Panc1 (cell line): ENCODE results near the gene PPIE. TPM values are rescaled to one million over a fixed set of nuclear protein-coding genes. Genes with fewer than 3 reads are reported as not detected.

ENCODE experiments used
- ATAC-seq: fragments of 200-7000 bp; cut with Tn5 transposase; 2 replicates; pipeline ENCODE4 v1.9.1; 2020; ENCODE audit warnings: mild to moderate bottlenecking, moderate library complexity
- BruUV-seq: library from RNA; stranded (reverse); fragments of 400-500 nt; replicated peaks from 2 replicates; lab custom pipeline; 2021; lab: Mats Ljungman, UMichigan
- CTCF ChIA-PET: fragments of 300-600 bp; sonication (Branson Sonifier 250); formaldehyde crosslinking; loops from one replicate; lab custom pipeline; 2022; ENCODE audit warnings: antibody characterized with exemption; lab: Charles Lee
- POLR2A ChIA-PET: fragments of 300-600 bp; sonication (Branson Sonifier 250); formaldehyde crosslinking; loops from one replicate; lab custom pipeline; 2022; ENCODE audit warnings: antibody characterized with exemption; lab: Charles Lee
- DNase-seq: peaks from one replicate; pipeline ENCODE4 v3.0.0-alpha.2; 2010; ENCODE audit warnings: low read depth, low spot score
- H3K27ac ChIP-seq: 2 replicates; pipeline ENCODE4 v1.5.1; 2011; ENCODE audit warnings: mild to moderate bottlenecking, low read length, inconsistent platforms
- H3K27me3 ChIP-seq: fragments of 200-500 bp; sonication (Bioruptor generic); 2 replicates; pipeline ENCODE4 v1.6.0; 2014; ENCODE audit warnings: low read length, inconsistent platforms; ENCODE audit not compliant: control insufficient read depth, insufficient read depth
- H3K36me3 ChIP-seq: fragments of 200-500 bp; sonication (Bioruptor generic); 2 replicates; pipeline ENCODE4 v1.5.1; 2014; ENCODE audit warnings: inconsistent platforms, mild to moderate bottlenecking, low read length, moderate library complexity; ENCODE audit not compliant: control insufficient read depth, insufficient read depth
- H3K4me1 ChIP-seq: 2 replicates; pipeline ENCODE4 v1.5.1; 2011; ENCODE audit warnings: inconsistent platforms, mild to moderate bottlenecking, low read length, moderate library complexity; ENCODE audit not compliant: control insufficient read depth, insufficient read depth
- H3K4me3 ChIP-seq, 2 experiments: 2 replicates each; pipeline ENCODE4 v1.5.1; 2011 to 2012; ENCODE audit warnings: low read depth in 2 of 2, low read length in 2 of 2, mild to moderate bottlenecking in 2 of 2, inconsistent platforms in 1 of 2, moderate library complexity in 1 of 2
- H3K9me3 ChIP-seq: fragments of 200-500 bp; sonication (Bioruptor generic); 2 replicates; pipeline ENCODE4 v1.5.1; 2014; ENCODE audit warnings: low read depth, mild to moderate bottlenecking, inconsistent platforms, low read length, moderate library complexity; ENCODE audit not compliant: control insufficient read depth, insufficient read depth
- POLR2AphosphoS5 ChIP-seq: IDR thresholded peaks from 2 replicates; pipeline ENCODE4 v1.6.1; 2012; ENCODE audit warnings: mild to moderate bottlenecking, low read depth, low read length, moderate library complexity
- SIN3A ChIP-seq: IDR thresholded peaks from 2 replicates; pipeline ENCODE4 v1.6.1; 2012; ENCODE audit warnings: low read depth, mild to moderate bottlenecking, low read length, moderate library complexity, borderline replicate concordance; ENCODE audit not compliant: insufficient read depth
- TCF7L2 ChIP-seq: IDR thresholded peaks from 2 replicates; pipeline ENCODE4 v1.6.1; 2011; ENCODE audit warnings: mild to moderate bottlenecking, low read depth, low read length, inconsistent platforms
- in situ Hi-C: cut with HindIII; loops from 2 replicates; pipeline ENCODE4 v1.10.0; 2016; ENCODE audit warnings: low sequenced_read_pairs, low pct_unique_long_range_greater_than_20kb
- intact Hi-C: fragments of 100-400 bp; cut with micrococcal nuclease; formaldehyde crosslinking; loops from one replicate; pipeline ENCODE4 v1.10.0; 2022; ENCODE audit not compliant: unreplicated experiment
- total RNA-seq: library from RNA; stranded (reverse); gene quantifications from one replicate; pipeline ENCODE4 v1.2.1, GENCODE V29; 2021; ENCODE audit not compliant: unreplicated experiment
- TF ChIP-seq, protein P1 (sequence below), 2 experiments: IDR thresholded peaks; 2 replicates each; pipeline ENCODE4 v1.6.1; 2011 to 2012; ENCODE audit warnings: low read depth in 2 of 2, control low read depth in 1 of 2, low read length in 1 of 2, mild to moderate bottlenecking in 1 of 2, moderate library complexity in 1 of 2; ENCODE audit not compliant: insufficient read depth in 1 of 2
- TF ChIP-seq, protein P2 (sequence below): fragments of 450-650 bp; IDR thresholded peaks from 2 replicates; pipeline ENCODE4 v1.5.1; 2017; ENCODE audit warnings: mild to moderate bottlenecking

Gene PPIE
- total RNA-seq, 1 experiment from 2014 or later, result 53.0 TPM

DNA sequence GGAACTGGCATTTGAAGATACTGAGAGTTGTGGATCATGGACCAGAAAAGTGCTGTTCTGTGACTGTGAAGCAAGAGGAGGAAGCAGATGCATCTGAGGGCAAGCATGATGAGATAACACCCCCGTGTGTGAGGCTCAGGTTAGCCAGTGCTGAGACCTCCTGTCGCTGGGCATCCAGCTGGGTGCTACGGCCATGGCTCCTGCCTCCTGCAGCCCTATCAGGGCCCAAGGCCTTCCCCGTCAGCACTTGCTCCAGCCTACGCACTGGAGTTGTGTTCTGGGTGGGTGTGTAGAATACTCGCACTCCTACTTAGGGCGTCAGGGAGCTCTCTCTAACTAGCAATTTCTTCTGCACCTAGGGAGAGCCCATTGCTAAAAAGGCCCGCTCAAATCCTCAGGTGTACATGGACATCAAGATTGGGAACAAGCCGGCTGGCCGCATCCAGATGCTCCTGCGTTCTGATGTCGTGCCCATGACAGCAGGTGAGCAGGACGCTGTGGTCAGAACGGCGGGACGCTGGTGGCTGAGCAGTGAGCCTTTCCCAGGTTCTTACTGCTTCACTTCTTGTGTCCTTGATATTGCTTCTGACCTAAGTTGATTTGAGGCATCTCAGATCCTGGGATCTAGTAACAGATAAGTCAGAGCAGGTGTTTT lies 6.5 kb downstream of the PPIE start:
- ATAC-seq (no peak), DNase-seq (no peak)
- CTCF ChIA-PET, result no interaction called here
- POLR2A ChIA-PET, result no interaction called here
- no peak for TF ChIP-seq POLR2AphosphoS5
- TF ChIP-seq, protein P1, sequence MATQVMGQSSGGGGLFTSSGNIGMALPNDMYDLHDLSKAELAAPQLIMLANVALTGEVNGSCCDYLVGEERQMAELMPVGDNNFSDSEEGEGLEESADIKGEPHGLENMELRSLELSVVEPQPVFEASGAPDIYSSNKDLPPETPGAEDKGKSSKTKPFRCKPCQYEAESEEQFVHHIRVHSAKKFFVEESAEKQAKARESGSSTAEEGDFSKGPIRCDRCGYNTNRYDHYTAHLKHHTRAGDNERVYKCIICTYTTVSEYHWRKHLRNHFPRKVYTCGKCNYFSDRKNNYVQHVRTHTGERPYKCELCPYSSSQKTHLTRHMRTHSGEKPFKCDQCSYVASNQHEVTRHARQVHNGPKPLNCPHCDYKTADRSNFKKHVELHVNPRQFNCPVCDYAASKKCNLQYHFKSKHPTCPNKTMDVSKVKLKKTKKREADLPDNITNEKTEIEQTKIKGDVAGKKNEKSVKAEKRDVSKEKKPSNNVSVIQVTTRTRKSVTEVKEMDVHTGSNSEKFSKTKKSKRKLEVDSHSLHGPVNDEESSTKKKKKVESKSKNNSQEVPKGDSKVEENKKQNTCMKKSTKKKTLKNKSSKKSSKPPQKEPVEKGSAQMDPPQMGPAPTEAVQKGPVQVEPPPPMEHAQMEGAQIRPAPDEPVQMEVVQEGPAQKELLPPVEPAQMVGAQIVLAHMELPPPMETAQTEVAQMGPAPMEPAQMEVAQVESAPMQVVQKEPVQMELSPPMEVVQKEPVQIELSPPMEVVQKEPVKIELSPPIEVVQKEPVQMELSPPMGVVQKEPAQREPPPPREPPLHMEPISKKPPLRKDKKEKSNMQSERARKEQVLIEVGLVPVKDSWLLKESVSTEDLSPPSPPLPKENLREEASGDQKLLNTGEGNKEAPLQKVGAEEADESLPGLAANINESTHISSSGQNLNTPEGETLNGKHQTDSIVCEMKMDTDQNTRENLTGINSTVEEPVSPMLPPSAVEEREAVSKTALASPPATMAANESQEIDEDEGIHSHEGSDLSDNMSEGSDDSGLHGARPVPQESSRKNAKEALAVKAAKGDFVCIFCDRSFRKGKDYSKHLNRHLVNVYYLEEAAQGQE (IDR thresholded peaks at IDR 0.05; ENCODE audit: insufficient read depth in 1 of 2, low read depth in 2 of 2, low read length in 1 of 2), result no peak
- TF ChIP-seq, protein P2, sequence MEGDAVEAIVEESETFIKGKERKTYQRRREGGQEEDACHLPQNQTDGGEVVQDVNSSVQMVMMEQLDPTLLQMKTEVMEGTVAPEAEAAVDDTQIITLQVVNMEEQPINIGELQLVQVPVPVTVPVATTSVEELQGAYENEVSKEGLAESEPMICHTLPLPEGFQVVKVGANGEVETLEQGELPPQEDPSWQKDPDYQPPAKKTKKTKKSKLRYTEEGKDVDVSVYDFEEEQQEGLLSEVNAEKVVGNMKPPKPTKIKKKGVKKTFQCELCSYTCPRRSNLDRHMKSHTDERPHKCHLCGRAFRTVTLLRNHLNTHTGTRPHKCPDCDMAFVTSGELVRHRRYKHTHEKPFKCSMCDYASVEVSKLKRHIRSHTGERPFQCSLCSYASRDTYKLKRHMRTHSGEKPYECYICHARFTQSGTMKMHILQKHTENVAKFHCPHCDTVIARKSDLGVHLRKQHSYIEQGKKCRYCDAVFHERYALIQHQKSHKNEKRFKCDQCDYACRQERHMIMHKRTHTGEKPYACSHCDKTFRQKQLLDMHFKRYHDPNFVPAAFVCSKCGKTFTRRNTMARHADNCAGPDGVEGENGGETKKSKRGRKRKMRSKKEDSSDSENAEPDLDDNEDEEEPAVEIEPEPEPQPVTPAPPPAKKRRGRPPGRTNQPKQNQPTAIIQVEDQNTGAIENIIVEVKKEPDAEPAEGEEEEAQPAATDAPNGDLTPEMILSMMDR, result no peak
- no peak for TF ChIP-seq TCF7L2
- no peak for TF ChIP-seq SIN3A
- no peaks in the 10 kb centered on the region for H3K27me3 ChIP-seq
- H3K9me3 ChIP-seq, result no peaks in the 10 kb centered on the region
- H3K4me3 ChIP-seq, result no peak overlapping the region
- BruUV-seq, result no TSS peak
- intact Hi-C loops (no loop called here), in situ Hi-C loops (no loop called here)
- H3K27ac ChIP-seq, result no peak overlapping the region
- H3K36me3 ChIP-seq, result peaks cover 28% of the 10 kb centered on the region
- no peaks in the 10 kb centered on the region for H3K4me1 ChIP-seq

DNA sequence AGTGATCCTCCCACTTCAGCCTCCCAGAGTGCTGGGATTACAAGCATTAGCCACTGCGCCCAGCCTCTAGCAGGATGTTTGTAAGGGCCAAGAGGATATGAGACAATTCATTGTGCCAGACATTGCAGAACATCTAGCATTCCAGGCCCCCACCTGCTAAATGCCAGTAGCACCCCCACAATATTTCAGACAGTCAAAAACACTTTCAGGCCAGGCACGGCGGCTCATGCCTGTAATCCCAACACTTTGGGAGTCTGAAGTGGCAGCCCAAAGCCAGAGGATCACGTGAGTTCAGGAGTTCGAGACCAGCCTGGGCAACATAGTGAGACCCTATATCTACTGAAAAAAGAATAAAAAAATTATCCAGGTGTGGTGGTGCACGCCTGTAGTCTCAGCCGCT lies 12.9 kb downstream of the PPIE start:
- no peak for ATAC-seq
- no peak overlapping the region for H3K4me3 ChIP-seq
- DNase-seq, result no peak
- TF ChIP-seq SIN3A, result no peak
- TF ChIP-seq, protein P2, result no peak
- TF ChIP-seq, protein P1 (IDR thresholded peaks at IDR 0.05; ENCODE audit: insufficient read depth in 1 of 2, low read depth in 2 of 2, low read length in 1 of 2), result no peak
- no peak for TF ChIP-seq POLR2AphosphoS5
- TF ChIP-seq TCF7L2, result no peak
- H3K27ac ChIP-seq, result no peak overlapping the region
- ChIA-PET CTCF (no interaction called here), POLR2A (no interaction called here)
- no peaks in the 10 kb centered on the region for H3K27me3 ChIP-seq
- H3K36me3 ChIP-seq, result peaks cover 10% of the 10 kb centered on the region
- no peaks in the 10 kb centered on the region for H3K9me3 ChIP-seq
- intact Hi-C loops (no loop called here), in situ Hi-C loops (no loop called here)
- no peaks in the 10 kb centered on the region for H3K4me1 ChIP-seq
- BruUV-seq, result no TSS peak
